Measurements from ENCODE around the gene SNX32.

The SNX32 gene

GRCh38 chr11:65868907-65869306 is 35.1 kb downstream of the SNX32 start:
- no peak for DNase-seq (ENCODE audit: low spot score)

DNA sequence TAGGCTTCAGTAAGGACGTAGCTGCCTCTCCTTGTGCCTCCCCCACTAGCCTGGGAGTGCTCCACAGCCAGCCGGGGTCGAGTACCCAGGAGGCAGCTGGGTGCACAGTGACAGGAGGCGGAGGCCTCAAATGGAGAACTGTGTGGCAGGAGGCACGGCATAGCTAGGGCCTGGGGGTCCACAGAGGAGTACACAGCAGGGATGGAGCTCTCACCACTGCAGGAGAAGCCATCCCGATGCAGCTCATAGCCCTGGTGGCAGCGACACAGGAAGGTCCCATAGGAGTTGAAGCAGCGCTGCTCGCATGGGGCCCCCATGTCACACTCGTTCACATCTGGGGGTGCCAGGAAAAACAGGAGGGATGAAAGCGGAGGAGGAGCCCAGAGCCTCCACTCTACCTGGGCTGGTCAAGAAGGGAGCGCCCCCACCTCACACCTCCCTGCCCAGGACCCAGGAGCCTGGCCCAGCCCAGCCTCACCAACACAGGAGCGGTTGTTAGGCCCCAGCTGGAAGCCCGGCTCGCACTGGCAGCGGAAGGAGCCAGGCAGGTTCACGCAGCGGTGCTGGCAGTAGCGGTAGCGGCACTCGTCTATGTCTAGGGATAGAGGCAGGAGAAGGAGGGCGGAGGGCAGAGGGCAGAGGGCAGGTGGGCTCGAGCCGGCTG is 36.0 kb downstream of the SNX32 start:
- DNase-seq (ENCODE audit: low spot score) = no peak

DNA sequence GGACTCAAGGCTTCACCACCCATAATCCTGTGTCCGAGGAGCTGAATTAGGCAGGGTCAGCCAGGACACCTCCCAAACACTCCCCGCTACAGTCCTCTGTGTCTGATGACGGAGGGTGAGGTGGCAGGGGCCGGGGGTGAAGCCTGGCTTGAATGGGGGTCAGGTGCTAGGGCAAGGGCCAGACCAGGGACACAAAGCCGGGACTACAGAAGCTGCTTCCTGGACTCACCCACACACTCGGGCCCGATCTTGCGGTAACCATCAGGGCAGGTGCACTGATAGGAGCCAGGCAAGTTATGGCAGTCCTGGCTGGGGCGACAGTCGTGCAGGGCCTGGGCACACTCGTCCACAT is 36.5 kb downstream of the SNX32 start:
- no peak for DNase-seq (ENCODE audit: low spot score)

GRCh38 chr11:65870706-65871681 is 37.2 kb downstream of the SNX32 start:
- no peak for DNase-seq (ENCODE audit: low spot score)

- no peak for DNase-seq (ENCODE audit: low spot score)
These were observed 38.2 kb downstream of the SNX32 start for GRCh38 chr11:65871811-65872548.

DNA sequence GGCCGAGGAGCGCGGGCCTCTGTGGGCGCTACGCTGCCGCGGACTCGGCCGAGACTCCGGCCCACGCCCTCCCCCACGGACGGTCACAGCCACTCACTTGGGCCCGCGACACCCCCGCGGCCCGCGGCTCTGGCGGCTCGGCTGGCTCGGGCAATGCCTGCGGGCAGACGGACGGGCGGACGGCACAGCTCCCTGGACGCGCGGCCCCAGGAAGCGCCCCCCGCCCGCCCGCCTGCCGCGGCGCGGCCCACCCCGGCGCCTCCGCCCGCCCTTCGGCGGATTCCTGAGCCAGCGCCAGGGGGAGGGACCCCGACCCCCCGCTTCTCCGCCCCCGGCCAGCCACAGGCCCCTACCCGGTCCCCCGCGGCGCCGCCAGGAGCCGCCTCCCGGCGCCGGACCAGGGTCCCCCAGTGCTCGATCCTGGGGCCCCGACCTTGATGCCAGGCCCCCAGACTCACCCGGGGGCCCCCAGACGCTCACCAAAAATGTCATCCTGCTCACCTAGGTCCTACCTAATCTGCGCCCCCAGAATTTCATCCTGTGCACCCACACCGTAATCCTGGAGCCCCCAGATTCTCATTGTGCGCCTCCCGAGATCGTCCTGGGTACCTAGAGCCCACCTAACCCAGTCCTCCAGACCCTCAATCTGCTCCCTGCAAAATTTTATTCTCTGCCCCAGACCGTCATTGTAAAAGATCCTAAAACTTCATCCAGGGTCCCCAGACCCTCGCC is 39.0 kb downstream of the SNX32 start, which contains the start of gene EFEMP2:
Gene EFEMP2 (minus strand): TSS at position 215 of the 732 bp plus-strand sequence. CDS start 446 bp downstream, outside the sequence.
- DNase-seq (ENCODE audit: low spot score) = no peak

DNA sequence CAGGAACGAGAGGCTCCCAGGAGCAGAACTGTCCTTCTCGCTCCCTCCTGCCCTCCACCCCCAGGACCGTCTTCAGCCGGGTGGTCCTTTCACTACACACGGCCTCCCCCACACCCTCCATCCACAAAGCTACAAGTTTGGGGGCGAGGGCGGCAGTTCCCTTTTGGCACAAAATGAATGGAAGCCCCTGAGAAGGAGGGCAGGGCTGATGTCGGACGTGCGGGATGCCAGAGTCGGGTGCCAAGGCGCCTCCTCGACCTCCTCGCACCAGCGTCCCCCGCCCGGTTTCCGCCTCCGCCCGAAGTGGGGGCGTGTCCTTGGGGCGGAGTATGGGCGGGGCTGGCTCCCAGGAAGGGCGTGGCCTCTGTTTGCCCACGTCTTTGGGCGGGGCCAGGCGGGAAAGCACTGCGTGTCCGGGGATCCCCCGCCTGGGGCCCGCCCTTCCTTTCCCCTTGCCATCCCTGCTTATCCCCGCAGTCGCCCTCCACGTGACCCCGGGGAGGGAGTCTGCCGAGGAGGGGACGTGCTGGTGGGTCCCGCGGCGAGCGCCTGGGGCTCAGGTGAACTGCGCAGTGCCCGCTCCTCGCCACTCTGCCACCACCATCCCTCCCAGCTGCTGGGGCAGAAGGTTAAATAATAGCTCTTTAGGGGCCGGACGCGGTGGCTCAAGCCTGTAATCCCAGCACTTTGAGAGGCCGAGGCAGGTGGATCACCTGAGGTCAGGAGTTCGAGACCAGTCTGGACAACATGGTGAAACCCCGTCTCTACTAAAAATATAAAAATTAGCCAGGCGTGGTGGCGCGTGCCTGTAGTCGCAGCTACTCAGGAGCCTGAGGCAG is 39.8 kb downstream of the SNX32 start:
- peak; percentile 93 for DNase-seq (ENCODE audit: low spot score)

GRCh38 chr11:65879617-65880016 is 45.9 kb downstream of the SNX32 start, which contains the start of gene CTSW:
TSS of gene CTSW (plus strand) at chr11:65879837. CDS start at chr11:65879855, 18 bp downstream.
- DNase-seq (ENCODE audit: low spot score) = no peak

GRCh38 chr11:65880027-65880426 is 46.3 kb downstream of the SNX32 start:
- DNase-seq (ENCODE audit: low spot score) = no peak

- no peak for DNase-seq (ENCODE audit: low spot score)
These were observed 47.2 kb downstream of the SNX32 start for GRCh38 chr11:65880844-65881421.

DNA sequence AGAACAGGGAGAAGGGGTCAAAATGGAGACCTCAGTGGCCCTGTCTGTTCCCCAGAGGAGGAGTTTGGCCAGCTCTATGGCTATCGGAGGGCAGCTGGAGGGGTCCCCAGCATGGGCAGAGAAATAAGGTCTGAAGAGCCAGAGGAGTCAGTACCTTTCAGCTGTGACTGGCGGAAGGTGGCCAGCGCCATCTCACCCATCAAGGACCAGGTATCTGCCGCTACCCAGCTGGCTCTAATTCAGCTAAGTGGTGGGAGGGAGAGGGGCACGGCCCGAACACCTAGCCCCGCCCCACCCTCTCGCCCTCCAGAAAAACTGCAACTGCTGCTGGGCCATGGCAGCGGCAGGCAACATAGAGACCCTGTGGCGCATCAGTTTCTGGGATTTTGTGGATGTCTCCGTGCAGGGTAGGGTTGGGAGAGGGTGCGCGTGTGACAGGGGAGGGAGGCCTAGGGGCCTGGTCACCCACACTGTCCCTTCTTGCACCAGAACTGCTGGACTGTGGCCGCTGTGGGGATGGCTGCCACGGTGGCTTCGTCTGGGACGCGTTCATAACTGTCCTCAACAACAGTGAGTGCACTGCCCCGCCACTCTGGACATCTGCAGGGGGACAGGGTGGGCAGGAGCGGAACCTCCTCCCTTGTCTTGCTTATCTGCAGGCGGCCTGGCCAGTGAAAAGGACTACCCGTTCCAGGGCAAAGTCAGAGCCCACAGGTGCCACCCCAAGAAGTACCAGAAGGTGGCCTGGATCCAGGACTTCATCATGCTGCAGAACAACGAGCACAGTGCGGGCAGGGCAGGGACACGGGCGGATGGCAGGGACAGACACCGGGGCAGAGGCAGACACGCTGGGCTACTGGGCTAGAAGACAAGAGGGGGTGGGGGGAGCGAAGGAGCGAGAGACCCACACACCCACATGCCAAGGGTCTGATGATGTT is 48.6 kb downstream of the SNX32 start:
- no peak for DNase-seq (ENCODE audit: low spot score)

DNA sequence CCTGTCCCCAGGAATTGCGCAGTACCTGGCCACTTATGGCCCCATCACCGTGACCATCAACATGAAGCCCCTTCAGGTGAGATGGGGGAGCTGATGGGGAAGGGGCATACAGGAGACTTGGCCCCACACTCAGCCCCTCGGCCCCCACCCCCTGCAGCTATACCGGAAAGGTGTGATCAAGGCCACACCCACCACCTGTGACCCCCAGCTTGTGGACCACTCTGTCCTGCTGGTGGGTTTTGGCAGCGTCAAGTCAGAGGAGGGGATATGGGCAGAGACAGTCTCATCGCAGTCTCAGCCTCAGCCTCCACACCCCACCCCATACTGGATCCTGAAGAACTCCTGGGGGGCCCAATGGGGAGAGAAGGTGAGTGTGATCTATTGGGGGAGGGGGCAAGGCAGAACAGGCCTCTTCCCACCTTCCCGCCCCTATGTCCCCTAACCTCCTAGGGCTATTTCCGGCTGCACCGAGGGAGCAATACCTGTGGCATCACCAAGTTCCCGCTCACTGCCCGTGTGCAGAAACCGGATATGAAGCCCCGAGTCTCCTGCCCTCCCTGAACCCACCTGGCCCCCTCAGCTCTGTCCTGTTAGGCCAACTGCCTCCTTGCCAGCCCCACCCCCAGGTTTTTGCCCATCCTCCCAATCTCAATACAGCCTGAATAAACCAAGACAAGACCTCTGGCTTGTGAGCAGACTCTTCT is 49.4 kb downstream of the SNX32 start:
- DNase-seq (ENCODE audit: low spot score) = no peak

GRCh38 chr11:65883786-65884715 is 50.3 kb downstream of the SNX32 start:
- DNase-seq (ENCODE audit: low spot score) = no peak

DNA sequence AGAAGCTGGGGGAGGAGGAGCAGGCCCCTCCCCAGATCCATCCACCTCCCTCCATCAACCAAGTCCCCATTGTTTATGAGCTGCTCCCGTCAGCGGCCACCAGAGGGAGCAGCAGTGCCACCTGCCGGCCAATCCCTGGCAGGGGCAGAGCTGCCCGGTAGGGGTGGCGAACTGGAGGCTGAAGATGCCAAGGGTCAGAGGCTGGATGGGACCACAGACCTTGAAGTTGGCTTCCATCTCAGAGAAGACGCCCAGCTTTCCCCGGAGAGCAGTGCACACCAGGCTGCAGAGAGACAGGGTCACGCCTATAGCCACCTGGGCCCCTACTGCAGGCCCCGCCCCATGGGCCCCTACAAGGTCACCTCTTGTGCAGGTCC is 50.9 kb downstream of the SNX32 start:
- DNase-seq (ENCODE audit: low spot score) = peak; percentile 88

- no peak for DNase-seq (ENCODE audit: low spot score)
These were observed 51.5 kb downstream of the SNX32 start for GRCh38 chr11:65885231-65885630.

GRCh38 chr11:65885808-65886536 is 52.2 kb downstream of the SNX32 start:
- no peak for DNase-seq (ENCODE audit: low spot score)
